NCI-H146 treated with DMSO at 0.1 percent for 48 hours (cell line): ENCODE results near the gene C3orf20.

Experiments
- DNase-seq: peaks from one replicate; lab custom pipeline; 2025; ENCODE audit not compliant: unreplicated experiment; lab: John Stamatoyannopoulos, UW

Gene C3orf20

GRCh38 chr3:14772533-14773138, 97.7 kb downstream of the C3orf20 start:
- no peak for DNase-seq

- DNase-seq = no peak
These were observed 98.3 kb downstream of the C3orf20 start for GRCh38 chr3:14773281-14773680.

GRCh38 chr3:14773691-14774128, 98.8 kb downstream of the C3orf20 start:
- no peak for DNase-seq

GRCh38 chr3:14774431-14774830, 99.5 kb downstream of the C3orf20 start:
- DNase-seq = no peak

GRCh38 chr3:14775011-14775410, 100.1 kb downstream of the C3orf20 start:
- no peak for DNase-seq

- no peak for DNase-seq
These were observed 100.6 kb downstream of the C3orf20 start for GRCh38 chr3:14775563-14775962.

GRCh38 chr3:14779069-14779685, 104.2 kb downstream of the C3orf20 start:
- no peak for DNase-seq

GRCh38 chr3:14780927-14781507, 106.1 kb downstream of the C3orf20 start:
- peak; percentile 20 for DNase-seq

- DNase-seq = no peak
These were observed 108.6 kb downstream of the C3orf20 start for GRCh38 chr3:14783480-14784086.

- DNase-seq = no peak
These were observed 109.2 kb downstream of the C3orf20 start for GRCh38 chr3:14784087-14784681.

- no peak for DNase-seq
These were observed 110.5 kb downstream of the C3orf20 start for GRCh38 chr3:14785207-14786155.

GRCh38 chr3:14786369-14786768, 111.4 kb downstream of the C3orf20 start:
- no peak for DNase-seq

- no peak for DNase-seq
These were observed 112.7 kb downstream of the C3orf20 start for GRCh38 chr3:14787630-14788029.

GRCh38 chr3:14788644-14789043, 113.7 kb downstream of the C3orf20 start:
- DNase-seq = no peak

GRCh38 chr3:14789221-14789620, 114.3 kb downstream of the C3orf20 start:
- no peak for DNase-seq

- DNase-seq = no peak
These were observed 114.8 kb downstream of the C3orf20 start for GRCh38 chr3:14789640-14790285.

GRCh38 chr3:14791343-14791945, 116.5 kb downstream of the C3orf20 start:
- peak; percentile 5 for DNase-seq

- no peak for DNase-seq
These were observed 117.8 kb downstream of the C3orf20 start for GRCh38 chr3:14792691-14793121.

- DNase-seq = no peak
These were observed 118.4 kb downstream of the C3orf20 start for GRCh38 chr3:14793126-14793857.
